KG1 (cell line): ENCODE measurements around the gene CCDC149.

Source experiments
- DNase-seq: peaks from one replicate; lab custom pipeline; 2025; lab: John Stamatoyannopoulos, UW

The CCDC149 gene

DNA sequence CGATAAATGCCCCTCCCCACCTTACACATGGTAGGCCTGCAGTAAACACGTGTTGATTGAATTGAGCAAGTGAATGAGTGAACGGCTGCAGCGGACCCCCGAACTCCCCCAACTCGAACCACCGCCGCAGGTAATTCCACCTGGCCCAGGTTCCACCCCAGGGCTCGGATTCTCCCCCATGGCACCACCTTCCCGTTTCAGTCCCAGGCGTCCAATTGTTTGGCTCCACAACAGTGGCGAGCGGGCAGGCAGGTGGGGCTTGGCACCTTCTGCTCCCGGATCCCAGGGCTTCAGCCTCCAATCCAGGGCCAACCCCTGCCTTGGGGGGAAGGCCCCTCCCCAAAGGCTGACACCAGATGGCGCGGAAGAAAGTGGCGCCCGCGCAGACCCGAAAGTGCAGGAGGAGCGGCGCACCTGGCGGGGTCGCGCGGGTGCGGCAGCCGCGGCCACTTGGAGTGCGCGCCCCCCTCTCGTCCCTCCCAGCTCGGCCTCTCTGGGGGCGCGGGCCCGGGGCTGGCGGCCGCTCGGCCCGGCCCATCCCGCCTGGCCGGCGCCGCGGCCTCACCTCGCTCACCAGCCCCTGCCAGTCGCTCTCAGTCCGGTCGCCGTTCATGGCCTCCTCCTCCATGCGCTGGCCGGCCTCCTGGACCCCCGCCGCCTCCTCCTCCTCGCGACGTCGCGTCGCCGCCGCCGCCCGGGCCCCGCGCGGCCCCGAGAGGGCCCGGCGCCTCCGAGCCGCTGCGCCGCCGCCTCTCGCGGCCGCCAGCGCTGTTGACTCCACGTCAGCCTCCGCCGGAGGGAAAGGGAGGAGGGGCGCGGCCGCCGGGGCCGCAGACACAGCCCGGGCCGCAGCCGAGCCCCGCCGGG lies at the start of gene CCDC149:
Gene CCDC149 (minus strand): TSS at position 791 of the 867 bp plus-strand sequence. CDS start 178 bp downstream, at position 613.
- DNase-seq, result no peak

- no peak for DNase-seq
These were observed 45.0 kb upstream of the CCDC149 start for GRCh38 chr4:24957886-24958285.

DNA sequence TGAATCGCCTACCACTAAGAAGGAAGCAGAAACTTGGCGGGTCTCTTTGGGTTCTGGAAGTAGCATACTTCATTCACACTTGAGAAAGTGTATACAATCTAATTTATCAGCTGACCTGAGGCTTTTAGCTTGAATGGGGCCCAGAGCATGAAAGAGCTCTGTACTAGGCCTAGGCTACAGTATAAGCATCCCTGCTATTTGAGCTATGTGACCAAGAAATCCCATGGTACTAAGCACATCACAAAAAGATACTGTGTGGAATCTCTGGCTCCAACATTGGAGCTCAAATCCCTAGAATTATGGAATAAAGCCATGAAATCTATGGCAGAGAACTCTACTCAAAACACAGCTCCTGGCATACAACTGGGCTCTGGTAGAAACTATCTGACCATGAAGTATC lies 43.9 kb upstream of the CCDC149 start:
- no peak for DNase-seq

GRCh38 chr4:24956091-24956490 lies 43.2 kb upstream of the CCDC149 start:
- DNase-seq, result no peak

- DNase-seq, result no peak
These were observed 39.8 kb upstream of the CCDC149 start for GRCh38 chr4:24952667-24953066.

- DNase-seq, result no peak
These were observed 37.1 kb upstream of the CCDC149 start for GRCh38 chr4:24949970-24950369.

DNA sequence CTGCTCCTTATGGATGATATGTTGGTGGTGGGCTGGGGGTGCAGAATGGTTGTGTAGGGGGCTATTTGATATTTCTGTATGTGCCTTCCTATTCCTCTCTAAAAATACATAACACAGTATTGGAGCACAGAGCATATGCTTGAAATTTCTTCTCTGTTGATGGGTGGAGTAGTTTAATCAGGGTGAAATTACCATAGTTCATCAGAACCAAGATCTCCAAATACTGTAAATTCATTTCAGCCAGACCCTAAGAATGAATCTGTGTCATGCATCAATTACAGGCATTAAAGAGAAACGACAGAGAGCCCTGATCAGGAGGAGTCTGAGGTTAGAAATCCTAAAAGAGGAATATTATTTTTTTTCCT lies 25.1 kb upstream of the CCDC149 start:
- DNase-seq, result no peak

DNA sequence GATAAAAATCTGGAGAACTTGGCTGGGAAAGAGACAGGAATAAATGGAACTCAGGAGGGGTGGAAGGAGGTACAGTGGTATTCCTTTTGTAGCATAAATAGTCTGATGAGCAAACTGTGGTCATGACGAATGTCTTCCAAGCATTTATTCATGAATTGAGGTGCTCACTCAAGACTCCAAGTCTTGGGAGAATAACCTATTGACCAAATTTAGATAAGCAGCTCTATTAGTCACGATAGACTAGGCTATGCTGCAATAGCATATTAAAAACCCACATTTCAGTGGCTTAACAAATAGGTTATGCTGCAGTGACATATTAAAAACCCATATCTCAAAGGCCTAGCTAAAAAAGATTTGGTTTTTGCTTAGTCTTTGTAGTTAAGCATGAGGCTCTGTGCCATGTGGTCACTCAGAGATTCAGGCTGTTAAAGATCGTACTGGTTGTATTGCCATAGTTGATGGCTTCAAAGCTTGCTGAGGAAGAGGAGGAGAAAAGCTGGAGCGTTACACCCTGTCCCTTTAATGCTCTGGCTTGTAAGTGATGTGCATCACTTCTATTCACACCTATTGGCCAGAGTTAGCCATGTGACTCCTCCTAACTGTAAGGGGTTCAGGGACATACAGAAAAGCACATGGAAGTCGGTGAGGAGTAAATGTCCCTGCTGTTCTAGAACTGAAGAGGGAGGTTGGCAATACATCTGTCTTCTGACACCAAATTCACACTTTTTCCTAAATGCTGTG lies 24.5 kb upstream of the CCDC149 start:
- DNase-seq, result no peak

GRCh38 chr4:24935856-24936255 lies 23.0 kb upstream of the CCDC149 start:
- DNase-seq, result no peak

DNA sequence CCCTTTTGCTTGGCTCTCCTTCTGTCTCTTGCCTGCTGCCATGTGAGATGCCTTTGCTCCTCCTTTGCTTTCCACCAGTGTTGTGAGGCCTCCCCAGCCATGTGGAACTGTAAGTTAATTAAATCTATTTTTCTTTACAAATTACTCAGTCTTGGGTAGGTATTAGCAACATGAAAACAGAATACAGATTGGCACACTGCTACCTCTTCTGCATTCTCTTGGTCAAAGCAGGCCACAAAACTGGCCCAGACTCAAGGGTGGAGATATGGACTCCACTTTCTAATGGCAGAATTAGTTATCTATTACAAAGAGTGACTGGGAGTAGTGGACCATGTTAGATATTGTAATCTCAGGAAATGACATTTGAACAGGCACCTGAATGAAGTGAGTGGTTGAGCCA lies 21.5 kb upstream of the CCDC149 start:
- no peak for DNase-seq

- DNase-seq, result no peak
These were observed 20.9 kb upstream of the CCDC149 start for GRCh38 chr4:24933684-24934275.

DNA sequence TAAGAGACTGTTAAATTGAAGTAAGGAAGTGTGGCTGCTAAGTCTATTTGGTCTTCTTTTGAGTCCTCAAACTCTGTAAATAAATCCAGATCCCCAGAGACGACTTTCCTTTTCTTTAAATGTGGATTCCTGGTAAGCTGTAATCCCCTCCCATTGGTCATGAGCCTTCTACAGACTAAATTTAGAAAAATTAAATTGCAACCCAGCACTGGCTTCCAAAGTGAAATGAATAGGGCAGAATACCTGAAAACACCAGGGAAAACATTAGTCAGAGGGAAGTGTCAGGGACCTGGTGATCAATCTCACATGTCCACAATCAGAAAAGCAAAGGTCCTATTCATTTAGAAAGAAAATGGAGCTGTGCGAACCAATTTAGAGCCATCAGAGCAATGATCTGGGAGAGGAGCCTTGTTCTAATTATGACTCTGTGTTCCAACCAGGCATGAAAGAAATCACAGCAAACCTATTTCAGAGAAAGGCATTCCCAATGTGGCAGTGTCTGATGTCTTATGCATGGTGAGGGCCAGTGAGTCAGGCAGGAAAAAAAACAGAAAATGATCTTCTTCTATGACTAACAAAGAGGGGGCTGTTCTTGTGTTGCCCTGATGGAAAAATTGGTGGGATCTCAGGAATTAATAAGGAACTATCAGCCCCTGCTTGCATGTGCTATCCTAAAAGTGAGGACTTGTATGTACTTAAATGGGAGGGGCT lies 19.8 kb upstream of the CCDC149 start:
- no peak for DNase-seq

DNA sequence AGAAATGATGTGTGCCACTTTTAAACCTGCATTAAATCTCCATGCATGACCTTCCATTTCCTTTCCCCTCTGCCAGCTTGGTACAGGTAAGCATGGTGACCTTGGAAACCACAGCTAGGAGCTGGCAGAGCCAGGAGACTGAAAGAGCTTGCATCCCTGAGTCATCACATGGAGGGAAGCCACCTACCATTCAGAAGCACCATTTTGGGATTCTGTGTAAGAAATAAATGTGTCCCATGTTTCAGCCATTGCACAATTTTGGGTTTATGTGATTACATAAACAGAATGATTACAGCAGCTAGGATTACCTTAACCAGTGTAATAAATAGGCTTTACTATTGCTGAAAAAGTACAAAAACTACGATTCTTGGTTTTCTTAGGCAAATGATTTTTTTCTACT lies 17.3 kb upstream of the CCDC149 start:
- DNase-seq, result no peak

DNA sequence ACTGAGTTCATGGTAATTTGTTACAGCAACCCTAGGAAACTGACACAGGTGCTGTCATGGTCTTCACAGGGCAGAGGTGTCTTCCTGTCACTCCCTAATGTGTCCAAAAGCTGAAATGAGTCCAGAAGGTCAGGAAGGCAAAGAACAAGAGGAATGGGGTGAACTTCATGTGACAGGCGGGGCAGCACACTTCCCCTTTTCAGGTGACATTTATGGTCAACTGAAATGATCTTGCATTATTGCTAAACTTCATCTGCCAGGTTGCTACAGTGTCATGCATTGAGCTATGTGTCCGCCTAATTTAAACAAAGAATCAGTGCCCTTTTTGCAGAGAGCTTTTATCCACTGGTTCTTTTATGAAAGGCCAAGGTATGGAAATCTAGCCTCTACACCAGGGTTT lies 15.9 kb upstream of the CCDC149 start:
- DNase-seq, result no peak

GRCh38 chr4:24927049-24927448 lies 14.2 kb upstream of the CCDC149 start:
- DNase-seq, result no peak

DNA sequence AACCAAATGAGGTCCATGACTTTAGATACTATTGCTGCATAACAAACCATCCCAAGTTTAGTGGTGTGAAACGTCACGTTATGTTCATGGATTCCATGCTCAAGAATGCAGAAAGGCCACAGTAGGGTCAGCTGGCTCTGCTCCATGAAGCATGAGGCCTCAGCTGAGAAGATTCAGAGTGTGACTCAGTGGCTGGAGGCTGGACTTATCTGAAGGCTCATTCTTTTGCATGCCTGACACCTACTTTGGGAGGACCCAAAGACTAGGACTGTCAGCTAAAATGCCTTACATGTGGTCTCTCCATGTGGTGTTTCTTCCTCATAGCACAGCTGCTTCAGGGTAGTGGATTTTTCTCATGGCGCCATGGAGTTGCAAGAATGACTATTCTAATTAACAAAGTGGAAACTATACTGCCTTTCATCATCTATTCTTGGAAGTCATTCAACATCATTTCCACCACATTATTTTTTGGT lies 11.5 kb upstream of the CCDC149 start:
- no peak for DNase-seq

- no peak for DNase-seq
These were observed 10.7 kb upstream of the CCDC149 start for GRCh38 chr4:24923550-24923949.

- no peak for DNase-seq
These were observed 10.2 kb upstream of the CCDC149 start for GRCh38 chr4:24923002-24923401.

DNA sequence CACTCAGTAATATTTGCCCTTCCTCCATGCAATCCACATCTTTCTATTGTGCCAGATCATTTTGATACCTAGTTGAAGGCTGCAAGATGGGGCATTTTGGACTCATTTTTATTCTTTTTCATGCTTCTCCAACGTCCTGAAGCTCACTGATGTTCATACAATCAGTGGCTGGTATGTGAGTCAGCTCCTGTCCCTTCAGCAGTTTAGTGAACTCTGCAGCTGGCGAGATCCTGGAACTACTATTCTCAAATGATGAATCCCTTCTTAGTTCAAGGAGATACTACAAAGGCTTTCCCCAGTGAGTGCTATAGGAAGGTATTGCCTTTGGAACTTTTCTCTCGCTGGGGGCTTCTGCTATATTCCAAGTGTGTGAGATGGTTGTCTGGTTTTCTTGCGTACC lies 9.6 kb upstream of the CCDC149 start:
- no peak for DNase-seq

- no peak for DNase-seq
These were observed 8.6 kb upstream of the CCDC149 start for GRCh38 chr4:24921491-24921890.

DNA sequence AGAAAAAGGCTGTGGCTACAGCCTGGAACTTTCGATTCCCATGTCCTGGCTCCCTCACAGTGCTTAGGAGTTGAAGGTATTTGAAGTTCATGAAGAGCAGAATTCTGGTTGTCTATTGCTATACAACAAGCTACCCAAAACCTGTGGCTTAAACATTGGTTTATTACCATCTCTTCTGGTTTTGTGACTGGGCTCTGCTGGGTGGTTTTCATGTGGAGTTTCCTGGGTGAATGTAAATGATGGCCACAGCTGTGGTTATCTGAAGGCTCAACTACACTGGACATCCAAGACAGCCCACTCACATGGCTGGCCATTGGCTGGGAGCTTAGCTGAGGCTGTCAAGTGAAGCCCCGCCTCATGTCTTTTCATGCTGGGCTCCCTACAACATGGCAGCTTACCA lies 7.2 kb upstream of the CCDC149 start:
- no peak for DNase-seq
